SIG-M5 treated with dmso at 0.1 percent for 504 hours (cell line): Measurements from ENCODE around the gene SNRPN.
"Not testable (repeated sequence)": the region's sequence is repeated elsewhere in the genome, so short reads cannot be mapped to it uniquely, and the experiment has no call there.

Source experiments
- DNase-seq: peaks from one replicate; lab custom pipeline; 2025; ENCODE audit not compliant: unreplicated experiment; lab: John Stamatoyannopoulos, UW

Gene SNRPN

DNA sequence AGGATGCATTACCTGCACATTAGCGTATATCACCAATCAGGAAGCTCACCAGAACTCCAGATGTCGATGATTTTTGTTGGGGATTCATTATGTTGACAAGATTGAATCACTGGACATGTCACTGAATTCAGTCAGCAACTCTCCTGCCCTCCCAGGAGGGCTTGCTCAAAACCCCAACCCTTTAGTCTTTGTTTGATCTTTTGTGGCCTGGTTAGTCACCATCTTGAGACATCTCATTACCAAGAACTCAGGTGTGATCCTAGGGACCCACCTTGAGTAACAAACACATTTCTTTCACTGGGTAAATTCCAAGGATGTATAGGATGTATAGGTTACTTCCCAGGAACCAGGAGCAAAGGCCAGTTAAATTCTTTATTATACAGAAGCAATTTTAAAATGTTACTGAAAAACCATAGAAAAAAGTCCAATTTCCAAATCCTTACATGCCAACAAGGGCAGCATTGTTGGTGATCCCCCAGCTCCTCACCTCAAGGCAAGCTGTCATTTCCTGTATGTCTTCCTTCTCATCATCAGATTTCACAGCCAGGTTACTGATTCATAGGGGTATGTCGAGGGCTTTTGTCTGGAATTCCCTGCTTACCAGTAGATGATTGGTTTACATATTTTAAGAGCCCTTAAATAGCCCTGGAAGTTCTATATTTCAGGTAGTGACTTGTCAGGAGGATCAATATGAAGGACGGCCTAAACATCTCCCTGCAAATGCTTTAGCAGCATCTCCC, 11.7 kb downstream of the SNRPN start:
- no peak for DNase-seq

DNA sequence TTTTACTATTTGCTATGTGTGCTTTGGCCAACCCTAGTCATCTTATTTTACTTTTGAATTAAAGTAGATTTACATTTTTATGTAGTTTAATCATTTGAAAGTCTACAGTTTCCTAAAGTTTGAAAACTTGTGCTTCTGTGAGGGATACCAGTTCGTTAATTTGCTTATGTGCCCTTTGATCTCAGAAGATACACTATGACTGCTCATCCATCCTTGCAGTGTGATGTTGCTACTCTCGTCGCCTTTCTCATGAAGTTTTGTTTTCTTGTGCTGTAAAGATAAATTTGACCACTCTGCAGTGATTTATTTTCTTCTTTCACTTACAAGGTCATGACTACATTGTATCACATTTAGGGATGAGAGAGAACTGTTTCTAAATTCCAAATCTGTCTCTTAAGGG, 16.3 kb downstream of the SNRPN start:
- no peak for DNase-seq

DNA sequence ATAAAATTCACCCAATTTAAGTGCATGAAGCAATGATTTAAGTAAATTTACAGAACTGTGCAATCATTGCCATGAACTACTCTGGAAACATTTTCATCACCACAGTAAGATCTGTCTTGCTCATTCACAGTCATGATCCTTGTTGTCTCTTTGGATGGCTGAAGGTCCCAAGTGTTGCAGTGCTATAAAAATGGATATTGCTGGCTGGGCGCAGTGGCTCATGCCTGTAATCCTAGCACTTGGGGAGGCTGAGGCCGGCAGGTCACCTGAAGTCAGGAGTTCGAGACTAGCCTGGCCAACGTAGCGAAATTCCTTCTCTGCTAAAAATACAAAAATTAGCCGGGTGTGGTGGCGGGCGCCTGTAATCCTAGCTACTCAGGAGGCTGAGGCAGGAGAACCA, 17.0 kb downstream of the SNRPN start:
- DNase-seq = no peak

DNA sequence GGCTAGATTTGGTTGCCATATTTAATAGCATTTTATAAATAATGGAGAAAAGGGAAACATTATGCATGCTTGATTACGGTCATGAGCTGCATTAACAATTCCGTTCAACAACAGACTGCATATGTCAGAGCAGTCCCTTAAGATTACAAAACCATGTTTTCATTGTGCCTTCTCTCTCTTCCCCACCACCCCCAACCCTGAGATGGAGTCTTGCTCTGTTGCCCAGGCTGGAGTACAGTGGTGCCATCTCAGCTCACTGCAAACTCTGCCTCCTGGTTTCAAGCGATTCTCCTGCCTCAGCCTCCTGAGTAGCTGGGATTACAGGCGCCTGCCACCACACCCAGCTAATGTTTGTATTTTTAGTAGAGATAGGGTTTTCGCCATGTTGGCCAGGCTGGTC, 17.9 kb downstream of the SNRPN start:
- DNase-seq = not testable (repeated sequence)

DNA sequence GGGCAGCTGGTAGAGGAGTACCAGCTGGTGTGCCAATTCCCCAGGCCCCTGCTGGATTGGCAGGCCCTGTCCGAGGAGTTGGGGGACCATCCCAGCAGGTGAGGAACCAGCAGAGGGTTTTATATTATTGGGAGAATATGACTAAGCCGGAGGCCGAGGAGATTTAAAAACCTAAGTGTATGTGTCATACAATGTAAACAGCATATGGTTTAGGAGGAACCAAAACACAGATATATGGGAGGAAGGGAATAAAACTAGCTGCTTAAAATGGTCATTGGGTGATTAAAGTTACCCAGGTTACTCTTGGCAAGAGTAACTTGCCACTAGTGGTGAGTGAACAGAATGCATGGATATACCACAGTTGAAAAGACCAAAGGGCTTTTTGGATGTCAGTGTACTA, 22.1 kb downstream of the SNRPN start:
- DNase-seq = no peak

DNA sequence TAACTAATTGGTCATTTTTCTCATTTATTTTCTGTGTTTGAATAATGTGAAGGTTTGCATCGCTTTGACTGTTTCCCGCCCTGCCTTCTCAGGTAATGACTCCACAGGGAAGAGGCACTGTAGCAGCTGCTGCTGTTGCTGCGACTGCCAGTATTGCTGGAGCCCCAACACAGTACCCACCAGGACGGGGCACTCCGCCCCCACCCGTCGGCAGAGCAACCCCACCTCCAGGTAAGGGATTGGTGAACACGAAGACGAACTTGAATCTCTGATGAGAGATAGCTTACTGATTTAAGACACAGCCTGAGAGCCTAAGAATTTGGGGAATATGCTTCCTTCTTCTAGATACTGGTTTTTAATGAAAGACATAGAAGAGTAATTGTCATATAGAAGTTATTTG, 22.9 kb downstream of the SNRPN start:
- DNase-seq = no peak

DNA sequence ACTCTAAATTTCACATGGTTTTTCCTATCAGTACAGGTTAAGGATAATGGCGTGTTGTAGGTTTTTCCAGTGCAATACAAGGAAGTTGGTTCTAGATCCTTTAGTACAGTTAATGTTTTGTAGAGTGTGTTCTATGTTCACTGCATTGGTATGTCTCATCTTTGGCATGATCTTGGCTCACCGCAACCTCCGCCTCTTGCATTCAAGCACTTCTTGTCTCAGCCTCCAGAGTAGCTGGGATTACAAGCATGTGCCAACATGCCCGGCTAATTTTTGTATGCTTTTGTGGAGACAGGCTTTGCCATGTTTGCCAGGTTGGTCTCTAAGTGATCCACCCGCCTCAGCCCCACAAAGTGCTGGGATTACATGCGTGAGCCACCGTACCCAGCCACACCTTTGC, 30.4 kb downstream of the SNRPN start:
- no peak for DNase-seq

DNA sequence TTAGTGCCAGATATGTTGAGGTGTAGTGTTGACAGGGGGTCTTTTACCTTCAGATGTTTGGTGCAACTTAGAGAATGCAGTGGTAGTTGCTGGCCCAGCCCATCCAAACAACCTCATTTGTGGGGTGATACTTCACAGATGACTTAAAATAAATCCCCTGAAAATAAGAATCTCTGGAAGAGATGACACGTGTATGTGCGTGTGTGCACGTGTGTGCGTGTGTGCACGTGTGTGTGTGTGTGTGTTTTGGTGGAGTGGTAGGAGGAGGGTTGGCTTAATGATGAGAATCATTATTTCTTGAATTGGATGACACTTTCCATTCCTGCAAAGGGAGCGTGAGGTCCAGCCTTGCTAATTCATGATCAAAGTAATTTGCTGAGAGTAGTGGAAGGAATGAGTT, 31.9 kb downstream of the SNRPN start:
- DNase-seq = no peak

DNA sequence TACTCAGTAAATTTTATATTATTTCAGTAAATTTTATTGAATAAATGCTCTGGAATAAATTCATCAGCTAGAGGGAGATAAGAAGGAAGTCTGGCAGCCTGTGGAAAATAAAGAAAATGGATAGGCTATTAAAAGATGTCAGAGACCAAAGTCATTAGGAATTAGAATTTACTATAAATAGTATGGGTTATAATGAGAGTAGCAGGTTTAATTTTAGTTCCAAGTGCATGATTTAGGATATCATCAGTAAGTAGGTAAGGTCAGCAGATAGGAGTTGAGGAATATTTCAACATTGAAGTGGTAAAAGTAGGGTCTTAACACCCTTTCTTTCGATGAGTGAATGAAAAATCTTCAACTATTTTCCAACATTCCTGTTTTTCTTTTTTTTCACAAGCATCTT, 64.6 kb downstream of the SNRPN start:
- DNase-seq = no peak

DNA sequence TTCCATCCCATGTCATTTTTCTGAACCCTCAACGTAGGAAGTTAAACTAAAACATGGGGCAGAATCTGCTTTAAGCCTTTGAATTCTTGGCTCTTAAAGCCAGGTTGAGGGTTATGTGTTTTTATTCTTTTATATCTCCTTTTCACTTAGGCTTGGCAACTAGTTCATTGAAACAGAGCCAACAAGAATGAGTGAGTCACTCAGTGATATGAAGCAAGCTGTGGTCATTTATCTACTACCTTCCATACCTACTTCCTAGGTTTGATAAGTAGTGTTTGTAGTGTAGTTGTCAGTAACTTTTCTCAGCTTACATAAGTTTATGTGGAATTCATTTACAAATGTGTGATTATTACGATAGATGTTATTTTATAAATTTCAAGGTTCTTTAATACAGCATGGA, 67.4 kb downstream of the SNRPN start:
- no peak for DNase-seq
